Endothelial cell of umbilical vein (primary cell): ENCODE results near the gene SPRED3. TPM values are rescaled to one million over a fixed set of nuclear protein-coding genes. Genes with fewer than 3 reads are reported as not detected.

Source experiments
- BruUV-seq: library from RNA; stranded (reverse); fragments of 400-500 nt; replicated peaks from 2 replicates; lab custom pipeline; 2021; lab: Mats Ljungman, UMichigan
- CTCF ChIA-PET: fragments of 300-600, 350-600 bp; sonication (Branson Sonifier 250); formaldehyde crosslinking; loops from one replicate; lab custom pipeline; 2021; ENCODE audit warnings: antibody characterized with exemption, inconsistent platforms; lab: Charles Lee
- POLR2A ChIA-PET: fragments of 300-600, 350-600 bp; sonication (Branson Sonifier 250); formaldehyde crosslinking; loops from one replicate; lab custom pipeline; 2021; ENCODE audit warnings: antibody characterized with exemption, inconsistent platforms; lab: Charles Lee
- DNase-seq: peaks from one replicate; pipeline ENCODE4 v3.0.0-alpha.2; 2011; ENCODE audit warnings: low read depth, low spot score
- FAIRE-seq: peaks from 2 replicates; lab custom pipeline; 2011; peaks lifted over from hg19 to GRCh38; lab: Jason Lieb, UNC
- H2AFZ ChIP-seq: 2 replicates; pipeline ENCODE4 v1.6.0; 2012; ENCODE audit warnings: low read depth, low read length, control low read depth, inconsistent platforms
- H3K27ac ChIP-seq: 2 replicates; pipeline ENCODE4 v1.5.1; 2011; ENCODE audit warnings: low read depth, mild to moderate bottlenecking, control low read depth, low read length, moderate library complexity; ENCODE audit not compliant: insufficient read depth
- H3K27me3 ChIP-seq, 2 experiments: 2 replicates each; pipeline versions ENCODE4 v1.6.0 to v1.6.1; 2011; ENCODE audit warnings: low read length in 2 of 2, mixed read lengths in 1 of 2; ENCODE audit not compliant: control insufficient read depth in 2 of 2, insufficient read depth in 2 of 2
- H3K36me3 ChIP-seq, 2 experiments: 2 replicates in 1 of 2; 3 replicates in 1 of 2; pipeline ENCODE4 v1.5.1; 2011; ENCODE audit warnings: low read length in 2 of 2, mild to moderate bottlenecking in 1 of 2, moderate library complexity in 1 of 2; ENCODE audit not compliant: control insufficient read depth in 2 of 2, insufficient read depth in 2 of 2; ENCODE audit errors: extremely low read depth in 1 of 2
- H3K4me1 ChIP-seq: 3 replicates; pipeline ENCODE4 v1.5.1; 2011; ENCODE audit warnings: mild to moderate bottlenecking, low read length; ENCODE audit not compliant: control insufficient read depth, insufficient read depth; ENCODE audit errors: extremely low read depth
- H3K4me2 ChIP-seq: 2 replicates; pipeline ENCODE4 v1.6.1; 2011; ENCODE audit warnings: low read length, control low read depth, mixed read lengths; ENCODE audit not compliant: insufficient read depth
- H3K4me3 ChIP-seq, 3 experiments: fragments of 200-600 bp in 1 of 3; sonication (generic), shearing (Covaris generic) in 1 of 3; replicated peaks in 1 of 3; 2 replicates each; pipeline ENCODE4 v1.5.1; 2011 to 2016; ENCODE audit warnings: control low read depth in 3 of 3, low read length in 3 of 3, mild to moderate bottlenecking in 2 of 3, inconsistent platforms in 1 of 3, low read depth in 1 of 3, moderate library complexity in 1 of 3; ENCODE audit not compliant: insufficient read depth in 1 of 3
- H3K79me2 ChIP-seq: 2 replicates; pipeline ENCODE4 v1.6.0; 2012; ENCODE audit warnings: low read length, inconsistent platforms; ENCODE audit not compliant: control insufficient read depth, insufficient read depth
- H3K9ac ChIP-seq: replicated peaks from 2 replicates; pipeline ENCODE3; 2011; ENCODE audit warnings: low read length, control low read depth; ENCODE audit not compliant: insufficient read depth; ENCODE audit errors: extremely low read depth
- H3K9me1 ChIP-seq: replicated peaks from 3 replicates; pipeline ENCODE4 v1.6.0; 2011; ENCODE audit warnings: mild to moderate bottlenecking, low read length; ENCODE audit not compliant: control insufficient read depth, insufficient read depth; ENCODE audit errors: extremely low read depth
- H3K9me3 ChIP-seq: replicated peaks from 2 replicates; pipeline ENCODE4 v1.5.1; 2012; ENCODE audit warnings: low read length, inconsistent platforms; ENCODE audit not compliant: control insufficient read depth, insufficient read depth
- H4K20me1 ChIP-seq: replicated peaks from 2 replicates; pipeline ENCODE3; 2011; ENCODE audit warnings: mild to moderate bottlenecking, low read length; ENCODE audit not compliant: control insufficient read depth, insufficient read depth; ENCODE audit errors: extremely low read depth
- EZH2 ChIP-seq: IDR thresholded peaks from 2 replicates; pipeline ENCODE4 v1.6.1; 2012; ENCODE audit warnings: borderline replicate concordance, low read depth, mild to moderate bottlenecking, moderate library complexity, low read length, inconsistent platforms; ENCODE audit not compliant: severe bottlenecking
- FOS ChIP-seq: IDR thresholded peaks from 2 replicates; pipeline ENCODE4 v1.6.1; 2011; ENCODE audit warnings: mild to moderate bottlenecking, low read length, moderate library complexity, borderline replicate concordance; ENCODE audit not compliant: insufficient read depth
- GATA2 ChIP-seq: IDR thresholded peaks from 2 replicates; pipeline ENCODE4 v1.7.0; 2011; ENCODE audit warnings: low read depth, mild to moderate bottlenecking, moderate library complexity, mixed read lengths, low read length; ENCODE audit not compliant: insufficient read length, insufficient read depth
- JUN ChIP-seq: IDR thresholded peaks from 2 replicates; pipeline ENCODE4 v1.6.1; 2011; ENCODE audit warnings: borderline replicate concordance, low read depth; ENCODE audit not compliant: insufficient read length, insufficient read depth
- MYC ChIP-seq: IDR thresholded peaks from one replicate; pipeline ENCODE4 v1.6.1; 2011; ENCODE audit warnings: mild to moderate bottlenecking, low read depth, low read length
- POLR2A ChIP-seq: IDR thresholded peaks from 2 replicates; pipeline ENCODE4 v1.6.1; 2012; ENCODE audit warnings: low read depth, mild to moderate bottlenecking, control low read depth, low read length
- POLR2AphosphoS5 ChIP-seq: IDR thresholded peaks from 2 replicates; pipeline ENCODE4 v1.6.1; 2012; ENCODE audit warnings: low read depth, mild to moderate bottlenecking, control low read depth, low read length, moderate library complexity; ENCODE audit not compliant: insufficient read depth
- dilution Hi-C: fragments of 300-500 bp; cut with MboI; formaldehyde crosslinking; loops from one replicate; pipeline ENCODE4 v1.15.0; 2019; ENCODE audit warnings: low sequenced_read_pairs; ENCODE audit not compliant: extremely low pct_ligation_motif_present
- intact Hi-C: fragments of 100-400 bp; cut with micrococcal nuclease; formaldehyde crosslinking; loops from one replicate; pipeline ENCODE4 v1.10.0; 2022
- polyA plus RNA-seq, 4 experiments: library from polyadenylated mRNA; depleted of rRNA in 3 of 4; stranded (reverse) in 3 of 4; unstranded in 1 of 4; fragments of >200 nt; gene quantifications; 2 replicates each; pipeline versions ENCODE4 v1.2.1 to v1.2.3, GENCODE V29; 2011 to 2012; ENCODE audit warnings: missing spikeins in 1 of 4
- total RNA-seq: library from RNA; stranded (reverse); gene quantifications from 2 replicates; pipeline ENCODE4 v1.2.3, GENCODE V29; 2021
- TF ChIP-seq, protein P1 (sequence below): IDR thresholded peaks from 2 replicates; pipeline ENCODE4 v1.6.1; 2011; ENCODE audit not compliant: insufficient read depth, insufficient read length
- TF ChIP-seq, protein P2 (sequence below), 2 donors: IDR thresholded peaks; 1 replicate in 1 of 2; 2 replicates in 1 of 2; pipeline ENCODE4 v1.5.1; 2011; ENCODE audit warnings: low read length in 2 of 2, mild to moderate bottlenecking in 2 of 2, moderate library complexity in 2 of 2, control low read depth in 1 of 2, inconsistent platforms in 1 of 2, low read depth in 1 of 2; ENCODE audit not compliant: insufficient read depth in 1 of 2; ENCODE audit errors: extremely low read depth in 1 of 2

Gene SPRED3
- total and polyA plus RNA-seq, 2 donors (not counting 3 experiments of a cell fraction or from before 2014, with no cell fraction given) = 5.7 to 15.7 TPM

DNA sequence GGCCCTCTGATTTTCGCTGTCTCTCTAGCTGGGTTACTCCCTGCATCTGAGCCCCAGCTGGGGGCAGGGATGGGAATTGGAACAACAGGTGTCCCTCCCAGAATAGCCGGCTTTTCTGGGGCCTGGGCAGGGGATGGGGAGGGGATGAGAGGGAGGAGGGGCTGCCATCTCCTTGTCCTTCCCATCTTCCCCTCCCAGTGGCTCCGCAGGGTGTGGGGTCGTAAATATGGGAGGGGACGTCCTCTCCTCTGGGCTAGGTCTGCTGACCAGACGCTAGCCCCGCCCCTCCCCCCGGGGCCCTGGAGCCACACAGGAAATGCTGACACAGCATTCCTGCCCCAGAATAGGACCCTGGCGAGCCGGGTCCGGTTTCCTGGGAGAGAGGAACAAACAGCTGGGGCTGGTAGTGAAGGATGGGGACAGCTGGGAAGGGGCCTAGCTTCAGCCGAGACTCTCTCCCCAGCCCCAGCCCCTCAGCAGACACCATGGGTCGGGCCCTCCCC lies 46.1 kb downstream of the SPRED3 start:
- no peak for TF ChIP-seq POLR2AphosphoS5
- no peak for TF ChIP-seq JUN
- TF ChIP-seq, protein P1, sequence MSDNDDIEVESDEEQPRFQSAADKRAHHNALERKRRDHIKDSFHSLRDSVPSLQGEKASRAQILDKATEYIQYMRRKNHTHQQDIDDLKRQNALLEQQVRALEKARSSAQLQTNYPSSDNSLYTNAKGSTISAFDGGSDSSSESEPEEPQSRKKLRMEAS = no peak
- no peak for TF ChIP-seq GATA2
- TF ChIP-seq EZH2 = no peak
- TF ChIP-seq POLR2A = no peak
- TF ChIP-seq, protein P2, sequence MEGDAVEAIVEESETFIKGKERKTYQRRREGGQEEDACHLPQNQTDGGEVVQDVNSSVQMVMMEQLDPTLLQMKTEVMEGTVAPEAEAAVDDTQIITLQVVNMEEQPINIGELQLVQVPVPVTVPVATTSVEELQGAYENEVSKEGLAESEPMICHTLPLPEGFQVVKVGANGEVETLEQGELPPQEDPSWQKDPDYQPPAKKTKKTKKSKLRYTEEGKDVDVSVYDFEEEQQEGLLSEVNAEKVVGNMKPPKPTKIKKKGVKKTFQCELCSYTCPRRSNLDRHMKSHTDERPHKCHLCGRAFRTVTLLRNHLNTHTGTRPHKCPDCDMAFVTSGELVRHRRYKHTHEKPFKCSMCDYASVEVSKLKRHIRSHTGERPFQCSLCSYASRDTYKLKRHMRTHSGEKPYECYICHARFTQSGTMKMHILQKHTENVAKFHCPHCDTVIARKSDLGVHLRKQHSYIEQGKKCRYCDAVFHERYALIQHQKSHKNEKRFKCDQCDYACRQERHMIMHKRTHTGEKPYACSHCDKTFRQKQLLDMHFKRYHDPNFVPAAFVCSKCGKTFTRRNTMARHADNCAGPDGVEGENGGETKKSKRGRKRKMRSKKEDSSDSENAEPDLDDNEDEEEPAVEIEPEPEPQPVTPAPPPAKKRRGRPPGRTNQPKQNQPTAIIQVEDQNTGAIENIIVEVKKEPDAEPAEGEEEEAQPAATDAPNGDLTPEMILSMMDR (IDR thresholded peaks at IDR 0.05; ENCODE audit: extremely low read depth in 1 of 2, insufficient read depth in 1 of 2, low read depth in 1 of 2, low read length in 2 of 2) = no peak
- TF ChIP-seq FOS = no peak
- no peak for TF ChIP-seq MYC
- H3K27me3 ChIP-seq = peaks cover 4 to 5% of the 10 kb centered on the region in 2 experiments
- H3K9ac ChIP-seq = no peak overlapping the region
- no TSS peak for BruUV-seq
- dilution Hi-C loops (no loop called here), intact Hi-C loops (no loop called here)
- H3K27ac ChIP-seq = no peak overlapping the region
- H2AFZ ChIP-seq = no peak overlapping the region
- no peaks in the 10 kb centered on the region for H3K36me3 ChIP-seq
- no peaks in the 10 kb centered on the region for H3K4me1 ChIP-seq
- no peaks in the 10 kb centered on the region for H3K9me1 ChIP-seq
- DNase-seq (no peak), FAIRE-seq (no peak)
- H3K4me2 ChIP-seq = no peak overlapping the region
- H4K20me1 ChIP-seq = no peaks in the 10 kb centered on the region
- H3K9me3 ChIP-seq = no peaks in the 10 kb centered on the region
- no peaks in the 10 kb centered on the region for H3K79me2 ChIP-seq
- no peak overlapping the region for H3K4me3 ChIP-seq
- ChIA-PET CTCF (no interaction called here), POLR2A (no interaction called here)
